ENCODE results near the gene DUOXA2. TPM values are rescaled to one million over a fixed set of nuclear protein-coding genes. Genes with fewer than 3 reads are reported as not detected.
"Not testable (repeated sequence)": the region's sequence is repeated elsewhere in the genome, so short reads cannot be mapped to it uniquely, and the experiment has no call there.

Gene DUOXA2
- polyA plus RNA-seq, 6 donors from 2014 or later = not detected

- no peaks in the 10 kb centered on the region for H3K4me1 Mint-ChIP-seq
- DNase-seq (no peak), ATAC-seq (ENCODE audit: low read depth in 2 of 2) (no peak)
- no peaks in the 10 kb centered on the region for H3K36me3 Mint-ChIP-seq
- H3K27me3 Mint-ChIP-seq = peaks cover 23 to 66% (median 57%) of the 10 kb centered on the region in 3 donors
- no peak overlapping the region for H3K27ac Mint-ChIP-seq
- H3K9me3 Mint-ChIP-seq = no peaks in the 10 kb centered on the region
- H3K4me3 Mint-ChIP-seq = no peak overlapping the region
These were observed 11.9 kb upstream of the DUOXA2 start for GRCh38 chr15:45102226-45102625.

- not testable (repeated sequence) for H3K27ac Mint-ChIP-seq; H3K36me3 Mint-ChIP-seq; H3K9me3 Mint-ChIP-seq; ATAC-seq (ENCODE audit: low read depth in 2 of 2); H3K4me1 Mint-ChIP-seq; H3K4me3 Mint-ChIP-seq; DNase-seq
- peaks cover 31 to 76% (median 72%) of the 10 kb centered on the region in 3 donors for H3K27me3 Mint-ChIP-seq
These were observed 10.0 kb upstream of the DUOXA2 start for GRCh38 chr15:45104170-45104569.

- peaks cover 0 to 5% (median 3%) of the 10 kb centered on the region in 3 donors for H3K4me1 Mint-ChIP-seq
- H3K4me3 Mint-ChIP-seq = no peak overlapping the region
- H3K36me3 Mint-ChIP-seq = no peaks in the 10 kb centered on the region
- no peak for ATAC-seq (ENCODE audit: low read depth in 2 of 2)
- no peak for DNase-seq
- no peak overlapping the region for H3K27ac Mint-ChIP-seq
- no peaks in the 10 kb centered on the region for H3K9me3 Mint-ChIP-seq
- peaks cover 42 to 77% (median 75%) of the 10 kb centered on the region in 3 donors for H3K27me3 Mint-ChIP-seq
These were observed 8.5 kb upstream of the DUOXA2 start for GRCh38 chr15:45105586-45105985.

GRCh38 chr15:45106002-45106790 is 7.9 kb upstream of the DUOXA2 start:
- Mint-ChIP-seq H3K9me3 (no peaks in the 10 kb centered on the region), H3K4me1 (peaks cover 0 to 6% (median 3%) of the 10 kb centered on the region in 3 donors), H3K36me3 (no peaks in the 10 kb centered on the region), H3K27me3 (peaks cover 43 to 77% (median 71%) of the 10 kb centered on the region in 3 donors), H3K4me3 (no peak overlapping the region), H3K27ac (no peak overlapping the region)
- no peak for ATAC-seq (ENCODE audit: low read depth in 2 of 2)
- DNase-seq = no peak

- ATAC-seq (ENCODE audit: low read depth in 2 of 2) = no peak
- peaks cover 55 to 80% (median 74%) of the 10 kb centered on the region in 3 donors for H3K27me3 Mint-ChIP-seq
- H3K9me3 Mint-ChIP-seq = no peaks in the 10 kb centered on the region
- no peak overlapping the region for H3K27ac Mint-ChIP-seq
- DNase-seq = no peak
- no peak overlapping the region for H3K4me3 Mint-ChIP-seq
- H3K36me3 Mint-ChIP-seq = no peaks in the 10 kb centered on the region
- H3K4me1 Mint-ChIP-seq = peaks cover 13 to 20% (median 15%) of the 10 kb centered on the region in 3 donors
These were observed 6.0 kb upstream of the DUOXA2 start for GRCh38 chr15:45107941-45108630.

GRCh38 chr15:45110256-45110820 is 3.8 kb upstream of the DUOXA2 start:
- peaks cover 32 to 40% (median 33%) of the 10 kb centered on the region in 3 donors for H3K4me1 Mint-ChIP-seq
- peaks cover 0 to 8% of the 10 kb centered on the region in 2 donors for H3K36me3 Mint-ChIP-seq
- peaks cover 62 to 87% (median 80%) of the 10 kb centered on the region in 3 donors for H3K27me3 Mint-ChIP-seq
- H3K9me3 Mint-ChIP-seq = peaks cover 0 to 3% (median 0%) of the 10 kb centered on the region in 7 donors
- no peak overlapping the region for H3K27ac Mint-ChIP-seq
- ATAC-seq (ENCODE audit: low read depth in 2 of 2) (no peak), DNase-seq (no peak)
- peak overlapping the region in 4 of 8 donors; percentile 22 to 72 (median 46) for H3K4me3 Mint-ChIP-seq

- ATAC-seq (ENCODE audit: low read depth in 2 of 2) (no peak), DNase-seq (no peak)
- Mint-ChIP-seq H3K27me3 (peaks cover 69 to 88% (median 80%) of the 10 kb centered on the region in 3 donors), H3K4me3 (peak overlapping the region; percentile 66 to 85 (median 81)), H3K27ac (peak overlapping the region in 2 of 6 donors; percentile 61 to 63), H3K4me1 (peaks cover 35 to 53% (median 44%) of the 10 kb centered on the region in 3 donors), H3K36me3 (peaks cover 0 to 8% of the 10 kb centered on the region in 2 donors), H3K9me3 (peaks cover 0 to 3% (median 0%) of the 10 kb centered on the region in 7 donors)
These were observed 2.6 kb upstream of the DUOXA2 start for GRCh38 chr15:45111390-45112142.

GRCh38 chr15:45112143-45112590 is 2.0 kb upstream of the DUOXA2 start:
- ATAC-seq (ENCODE audit: low read depth in 2 of 2) (peak in 1 of 2 donors; percentile 5), DNase-seq (no peak)
- Mint-ChIP-seq H3K4me3 (peak overlapping the region; percentile 66 to 85 (median 81)), H3K36me3 (peaks cover 0 to 8% of the 10 kb centered on the region in 2 donors), H3K27me3 (peaks cover 71 to 88% (median 80%) of the 10 kb centered on the region in 3 donors), H3K4me1 (peaks cover 38 to 59% (median 50%) of the 10 kb centered on the region in 3 donors), H3K9me3 (peaks cover 0 to 3% (median 0%) of the 10 kb centered on the region in 7 donors), H3K27ac (peak overlapping the region in 2 of 6 donors; percentile 61 to 63)

- Mint-ChIP-seq H3K27me3 (peaks cover 76 to 91% (median 83%) of the 10 kb centered on the region in 3 donors), H3K4me3 (peak overlapping the region; percentile 66 to 88 (median 82)), H3K9me3 (peaks cover 0 to 3% (median 0%) of the 10 kb centered on the region in 7 donors), H3K27ac (peak overlapping the region in 2 of 6 donors; percentile 42 to 47), H3K36me3 (peaks cover 0 to 8% of the 10 kb centered on the region in 2 donors), H3K4me1 (peaks cover 43 to 65% (median 57%) of the 10 kb centered on the region in 3 donors)
- ATAC-seq (ENCODE audit: low read depth in 2 of 2) = peak; percentile 6 to 22
- no peak for DNase-seq
These were observed 1.3 kb upstream of the DUOXA2 start for GRCh38 chr15:45112591-45113379.

GRCh38 chr15:45113380-45113990 is 641 bp upstream of the DUOXA2 start:
- H3K27ac Mint-ChIP-seq = peak overlapping the region in 2 of 6 donors; percentile 53 to 68
- DNase-seq (no peak), ATAC-seq (ENCODE audit: low read depth in 2 of 2) (no peak)
- peaks cover 0 to 8% of the 10 kb centered on the region in 2 donors for H3K36me3 Mint-ChIP-seq
- H3K9me3 Mint-ChIP-seq = peaks cover 0 to 3% (median 0%) of the 10 kb centered on the region in 7 donors
- H3K27me3 Mint-ChIP-seq = peaks cover 81 to 92% (median 90%) of the 10 kb centered on the region in 3 donors
- H3K4me1 Mint-ChIP-seq = peaks cover 48 to 69% (median 63%) of the 10 kb centered on the region in 3 donors
- H3K4me3 Mint-ChIP-seq = peak overlapping the region; percentile 25 to 90 (median 80)

- Mint-ChIP-seq H3K4me1 (peaks cover 48 to 69% (median 63%) of the 10 kb centered on the region in 3 donors), H3K27ac (peak overlapping the region in 1 of 6 donors; percentile 59), H3K27me3 (peaks cover 74 to 92% (median 85%) of the 10 kb centered on the region in 3 donors), H3K36me3 (peaks cover 0 to 8% of the 10 kb centered on the region in 2 donors), H3K9me3 (peaks cover 0 to 3% (median 0%) of the 10 kb centered on the region in 7 donors), H3K4me3 (peak overlapping the region in 7 of 8 donors; percentile 25 to 90 (median 80))
- ATAC-seq (ENCODE audit: low read depth in 2 of 2) (no peak), DNase-seq (no peak)
These were observed 592 bp downstream of the DUOXA2 start for GRCh38 chr15:45114751-45115085.

All from naive B cell (primary cell).